ENCODE data around the gene RNF8.
"Not testable (repeated sequence)": the region's sequence is repeated elsewhere in the genome, so short reads cannot be mapped to it uniquely, and the experiment has no call there.

Gene RNF8, protein sequence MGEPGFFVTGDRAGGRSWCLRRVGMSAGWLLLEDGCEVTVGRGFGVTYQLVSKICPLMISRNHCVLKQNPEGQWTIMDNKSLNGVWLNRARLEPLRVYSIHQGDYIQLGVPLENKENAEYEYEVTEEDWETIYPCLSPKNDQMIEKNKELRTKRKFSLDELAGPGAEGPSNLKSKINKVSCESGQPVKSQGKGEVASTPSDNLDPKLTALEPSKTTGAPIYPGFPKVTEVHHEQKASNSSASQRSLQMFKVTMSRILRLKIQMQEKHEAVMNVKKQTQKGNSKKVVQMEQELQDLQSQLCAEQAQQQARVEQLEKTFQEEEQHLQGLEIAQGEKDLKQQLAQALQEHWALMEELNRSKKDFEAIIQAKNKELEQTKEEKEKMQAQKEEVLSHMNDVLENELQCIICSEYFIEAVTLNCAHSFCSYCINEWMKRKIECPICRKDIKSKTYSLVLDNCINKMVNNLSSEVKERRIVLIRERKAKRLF

DNA sequence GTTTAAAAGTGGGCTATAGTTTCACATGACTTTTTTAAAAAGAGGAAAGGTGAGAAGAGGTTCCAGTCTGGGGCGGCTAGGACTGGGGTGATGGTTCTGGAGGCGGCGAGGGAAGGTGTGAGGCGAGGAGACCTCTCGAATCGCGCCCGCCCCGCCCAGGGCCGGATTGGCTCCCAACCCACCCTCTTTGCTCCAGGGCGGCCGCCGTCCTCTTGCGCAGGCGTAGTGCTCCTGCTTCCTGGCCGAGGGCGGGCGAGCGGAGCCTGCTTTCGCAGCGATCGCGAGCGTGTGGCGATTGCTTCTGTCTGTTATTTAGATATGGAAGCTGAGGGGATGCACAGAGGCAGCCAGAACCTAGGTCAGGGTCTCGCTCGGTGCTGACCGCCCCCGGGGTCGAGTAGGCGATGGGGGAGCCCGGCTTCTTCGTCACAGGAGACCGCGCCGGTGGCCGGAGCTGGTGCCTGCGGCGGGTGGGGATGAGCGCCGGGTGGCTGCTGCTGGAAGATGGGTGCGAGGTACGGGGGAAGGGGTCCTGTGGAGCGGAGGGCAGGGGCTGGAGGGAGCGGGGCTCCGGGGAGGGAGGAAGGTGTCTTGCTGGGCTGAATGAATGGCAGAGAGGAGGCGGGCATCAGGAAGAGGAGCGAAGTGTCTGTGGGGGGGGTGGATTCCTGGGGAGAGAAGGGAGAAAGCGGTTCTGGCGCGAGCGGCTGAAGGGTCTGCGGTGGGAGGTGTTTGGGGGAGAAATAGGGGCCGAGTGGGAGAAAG is at the start of gene RNF8:
Gene RNF8 (plus strand): TSS at position 223 of the 765 bp plus-strand sequence. CDS start 182 bp downstream, at position 405.
- DNase-seq, result peak; percentile 26 to 91 (median 80)

DNA sequence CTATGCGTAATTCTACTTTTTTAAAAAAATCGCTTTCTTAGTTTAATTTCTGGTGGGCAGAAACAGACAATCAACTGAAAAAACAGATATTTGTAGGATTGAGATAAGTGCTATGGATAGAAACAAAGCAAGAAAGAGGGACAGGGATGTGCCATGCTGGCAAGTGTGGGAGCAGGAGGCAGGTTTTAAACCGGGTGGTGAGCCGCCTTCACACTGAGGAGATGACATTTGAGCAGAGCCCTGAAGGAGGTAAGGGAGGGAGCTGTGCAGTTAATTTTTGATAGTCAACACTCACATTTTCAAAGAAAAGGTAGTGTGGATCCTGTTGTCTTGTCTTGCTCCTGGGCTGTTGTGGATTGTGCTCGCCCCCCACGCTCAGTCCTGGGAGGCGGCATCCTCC is 49.0 kb upstream of the RNF8 start:
- no peak for DNase-seq

DNA sequence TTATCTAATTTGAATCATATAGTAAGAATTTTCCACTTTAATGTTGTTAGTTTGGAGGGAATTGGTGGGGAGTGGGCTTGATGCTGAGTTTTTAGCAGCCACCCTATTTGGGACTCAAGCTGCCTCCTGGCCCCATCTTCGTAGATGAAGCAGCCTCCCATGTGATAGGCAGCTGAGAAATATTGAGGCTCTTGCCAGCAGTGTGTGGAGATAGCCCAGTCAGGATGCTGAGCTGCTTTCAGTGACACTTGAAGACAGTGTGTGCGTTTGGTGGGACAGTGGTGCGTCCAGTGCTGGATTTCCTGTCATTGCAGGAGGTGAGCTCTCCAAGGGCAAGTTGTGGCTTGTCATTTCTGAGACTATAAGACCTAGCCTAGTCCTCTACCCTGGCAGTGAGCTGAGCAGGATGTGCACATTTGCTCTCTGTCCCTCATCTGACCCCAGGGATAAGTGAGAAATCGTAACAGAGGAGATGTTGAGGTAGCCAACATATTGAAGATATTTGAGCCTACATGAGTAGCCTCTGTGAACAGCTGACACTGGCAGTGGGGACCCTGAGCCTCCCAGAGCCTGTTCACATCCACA is 47.9 kb upstream of the RNF8 start:
- DNase-seq, result no peak

DNA sequence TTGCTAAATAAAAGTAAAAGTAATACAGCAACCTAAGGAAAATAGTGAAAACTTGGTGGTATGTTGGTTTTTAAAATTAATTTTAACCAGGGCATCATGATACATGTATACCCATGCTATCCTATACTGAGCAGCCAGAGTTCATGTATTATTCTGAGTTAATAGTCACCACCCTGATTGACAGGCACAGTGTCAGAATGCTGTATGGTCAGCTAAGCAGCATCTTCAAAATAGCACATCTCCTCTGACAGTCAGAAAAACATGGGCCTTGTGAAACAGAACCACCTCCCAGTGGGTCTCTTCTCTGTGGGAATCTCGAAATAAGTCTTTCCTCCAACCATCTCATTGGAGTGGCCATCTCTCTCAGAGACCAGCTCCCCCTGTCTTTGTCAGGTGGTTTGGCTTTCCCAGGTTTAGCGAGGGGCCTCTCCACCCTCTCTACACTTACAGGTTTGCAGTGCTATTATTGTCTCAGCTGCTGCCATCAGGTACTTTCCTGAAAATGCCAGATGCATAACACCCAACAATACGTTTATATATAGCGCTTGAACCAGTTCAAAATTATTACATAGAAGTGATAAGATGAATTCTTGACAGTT is 47.1 kb upstream of the RNF8 start:
- no peak for DNase-seq

DNA sequence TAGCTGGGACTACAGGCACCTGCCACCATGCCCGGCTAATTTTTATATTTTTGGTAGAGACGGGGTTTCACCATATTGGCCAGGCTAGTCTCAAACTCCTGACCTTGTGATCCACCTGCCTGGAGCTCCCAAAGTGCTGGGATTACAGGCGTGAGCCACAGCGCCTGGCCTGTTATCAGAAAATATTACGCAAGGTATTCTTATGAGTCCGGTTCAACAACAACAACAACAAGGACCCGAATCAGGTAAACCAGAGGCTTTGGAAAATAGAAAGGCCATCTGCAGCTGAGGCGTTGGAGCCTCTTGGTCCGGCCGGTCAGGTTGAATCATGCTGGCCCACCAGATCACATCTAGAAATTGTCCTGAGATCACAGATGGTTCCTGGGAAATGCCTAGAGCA is 46.3 kb upstream of the RNF8 start:
- not testable (repeated sequence) for DNase-seq

DNA sequence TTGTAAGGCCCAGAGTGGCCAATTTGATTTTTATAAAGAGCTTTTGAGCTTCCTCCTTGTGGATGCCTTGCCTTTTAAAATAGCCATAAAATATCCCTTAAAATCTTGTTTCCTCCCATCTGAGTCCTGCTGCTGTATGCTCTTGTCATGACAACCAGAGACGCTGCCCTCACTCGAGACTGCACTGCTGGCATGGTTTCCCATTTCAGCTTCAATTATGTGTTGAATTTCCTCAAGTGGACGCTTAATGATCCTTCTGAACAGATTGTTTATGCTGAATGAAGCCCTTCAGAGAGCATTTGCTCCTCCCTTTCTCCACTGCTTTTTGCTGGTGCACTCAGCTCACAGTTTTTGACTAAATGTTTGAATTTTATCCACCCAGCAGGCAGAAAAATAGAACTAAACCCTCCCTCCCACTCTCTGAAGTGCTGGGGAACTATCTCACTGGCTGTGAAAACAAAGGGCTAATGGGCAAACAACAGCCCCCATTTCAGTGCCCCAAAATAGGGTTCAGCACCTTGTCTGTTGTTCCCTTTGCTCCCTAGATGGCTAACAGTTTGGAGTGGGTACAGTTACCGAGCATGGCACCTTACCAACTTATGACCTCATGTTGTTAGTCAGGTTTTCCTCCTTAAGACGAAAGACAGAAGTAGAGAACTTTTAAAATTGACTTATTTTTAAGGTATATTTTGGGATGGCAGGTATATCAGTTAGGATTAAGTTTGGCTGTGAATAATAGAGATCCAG is 45.5 kb upstream of the RNF8 start:
- DNase-seq, result peak in 8 of 51 donors; percentile 10 to 33 (median 18)

DNA sequence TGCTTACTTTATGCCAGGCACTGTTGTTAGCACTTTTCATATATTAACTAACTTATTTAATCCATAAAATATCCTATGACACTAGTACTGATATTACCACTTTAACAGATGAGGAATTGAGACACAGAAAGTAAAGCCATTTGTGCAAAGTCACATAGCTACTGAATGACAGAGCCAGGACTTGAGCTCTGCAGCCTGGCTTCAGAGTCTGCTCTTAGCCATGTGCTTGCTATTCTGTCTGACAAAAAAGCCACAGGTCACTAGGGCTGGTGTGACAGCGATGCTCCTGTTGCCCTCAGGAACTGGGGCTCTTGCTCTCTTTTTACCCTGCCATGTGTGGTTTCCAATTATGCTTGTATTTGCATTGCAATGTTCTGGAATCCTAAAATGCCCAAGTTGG is 44.7 kb upstream of the RNF8 start:
- no peak for DNase-seq

DNA sequence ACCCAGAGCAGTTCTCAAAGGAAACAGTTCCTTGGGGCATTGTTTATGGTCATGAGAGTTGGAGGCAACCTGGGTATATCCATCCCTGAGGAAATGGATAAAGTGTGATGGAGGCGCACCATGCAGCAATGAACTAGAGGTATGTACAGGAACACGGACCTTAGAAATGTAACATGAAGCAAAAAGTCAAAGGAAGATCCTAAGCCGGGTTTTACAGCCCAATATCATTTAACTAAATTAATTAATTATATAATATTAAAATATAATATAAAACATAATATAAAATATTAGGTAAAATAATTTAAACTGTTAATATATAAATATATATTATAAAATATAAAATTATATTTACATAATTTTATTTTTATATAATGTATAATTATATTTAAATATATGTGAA is 44.1 kb upstream of the RNF8 start:
- DNase-seq, result no peak

DNA sequence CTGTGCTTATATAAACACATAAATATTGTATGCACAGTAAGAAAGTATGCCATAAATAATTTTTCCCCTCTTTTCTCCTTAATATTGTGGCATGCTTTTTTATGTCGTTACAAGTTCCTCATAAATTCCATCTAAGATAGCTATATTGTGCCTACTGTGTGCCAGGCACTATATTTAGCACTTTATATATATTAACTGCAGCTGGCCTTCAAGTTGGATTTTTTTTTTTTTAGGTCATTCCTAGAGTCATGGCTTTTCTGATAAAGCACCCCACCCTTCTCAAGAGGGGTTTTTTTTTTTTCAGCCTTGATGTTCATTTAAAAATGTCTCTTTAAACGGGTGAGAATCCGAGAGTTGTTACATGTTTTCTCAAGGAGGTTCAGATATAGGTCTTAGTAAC is 42.8 kb upstream of the RNF8 start:
- no peak for DNase-seq

DNA sequence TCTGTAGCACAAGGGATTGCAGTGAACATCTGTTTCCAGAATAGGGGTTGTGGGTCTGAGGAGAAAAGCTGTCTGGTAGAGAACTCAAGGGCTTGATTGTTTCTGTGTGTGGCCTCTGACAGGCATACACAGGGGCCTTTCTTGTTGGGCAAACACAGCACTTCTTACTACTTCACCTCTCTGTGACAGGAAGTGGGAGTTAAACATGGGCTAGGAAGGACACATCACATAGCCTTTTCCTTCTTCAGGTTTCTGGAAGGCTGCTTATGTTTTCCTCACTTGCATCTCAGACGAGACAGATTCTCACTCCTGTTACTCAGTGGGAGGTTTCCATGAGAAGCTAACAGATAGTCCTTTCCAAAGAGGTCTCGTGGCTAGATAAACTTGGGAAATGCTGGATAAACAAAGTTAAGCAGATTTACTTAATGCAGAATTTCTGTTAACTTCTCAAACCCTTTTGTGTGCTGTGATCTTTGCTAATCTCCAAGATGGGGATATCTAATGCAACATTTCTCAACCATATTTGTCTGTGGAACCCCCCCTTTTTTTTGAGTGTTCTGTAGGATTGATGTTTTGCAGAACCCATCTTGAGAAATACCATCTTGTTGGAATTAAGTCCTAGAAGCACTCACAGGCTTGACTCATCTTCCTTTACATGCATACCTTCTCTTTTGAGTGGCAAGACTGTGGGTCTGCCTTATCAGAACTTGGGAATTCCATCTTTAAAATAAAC is 41.9 kb upstream of the RNF8 start:
- peak in 1 of 51 donors; percentile 3 for DNase-seq

DNA sequence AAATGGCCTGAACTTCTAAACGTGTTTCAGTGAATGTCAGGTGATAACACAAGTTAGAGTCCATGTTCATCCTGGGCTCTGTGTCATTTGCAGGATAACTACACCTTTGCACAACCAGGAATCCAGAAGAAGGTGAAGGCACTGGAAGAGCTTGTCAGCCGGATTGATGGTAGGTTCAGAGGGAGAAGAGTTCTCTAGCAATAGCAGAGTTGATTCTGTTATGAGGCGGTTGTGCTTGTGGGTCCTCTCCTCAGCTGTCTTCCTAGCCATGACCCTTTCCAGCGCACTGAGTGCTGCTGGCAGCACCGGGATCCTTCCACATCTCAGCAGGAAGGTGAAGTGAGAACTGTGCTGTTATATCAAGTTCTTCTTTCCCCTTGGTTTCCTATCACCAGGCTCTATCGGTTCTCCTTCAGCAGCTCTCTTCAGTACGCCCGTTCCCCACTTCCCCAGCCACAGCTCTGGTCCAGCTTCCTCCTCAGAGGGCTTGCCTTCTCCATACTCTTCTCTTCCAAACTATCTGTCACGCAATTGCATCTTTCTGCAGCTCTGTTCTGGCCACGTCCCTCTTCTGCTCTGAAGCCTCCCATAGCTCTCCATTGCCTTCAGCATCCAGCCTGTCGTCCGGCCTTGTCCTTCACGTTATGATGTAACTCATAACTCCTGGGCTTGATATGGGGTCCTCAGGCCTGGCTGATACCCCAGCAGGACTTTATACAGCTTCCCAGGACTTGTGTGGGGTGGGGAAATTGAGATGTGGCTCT is 39.9 kb upstream of the RNF8 start:
- DNase-seq, result no peak

DNA sequence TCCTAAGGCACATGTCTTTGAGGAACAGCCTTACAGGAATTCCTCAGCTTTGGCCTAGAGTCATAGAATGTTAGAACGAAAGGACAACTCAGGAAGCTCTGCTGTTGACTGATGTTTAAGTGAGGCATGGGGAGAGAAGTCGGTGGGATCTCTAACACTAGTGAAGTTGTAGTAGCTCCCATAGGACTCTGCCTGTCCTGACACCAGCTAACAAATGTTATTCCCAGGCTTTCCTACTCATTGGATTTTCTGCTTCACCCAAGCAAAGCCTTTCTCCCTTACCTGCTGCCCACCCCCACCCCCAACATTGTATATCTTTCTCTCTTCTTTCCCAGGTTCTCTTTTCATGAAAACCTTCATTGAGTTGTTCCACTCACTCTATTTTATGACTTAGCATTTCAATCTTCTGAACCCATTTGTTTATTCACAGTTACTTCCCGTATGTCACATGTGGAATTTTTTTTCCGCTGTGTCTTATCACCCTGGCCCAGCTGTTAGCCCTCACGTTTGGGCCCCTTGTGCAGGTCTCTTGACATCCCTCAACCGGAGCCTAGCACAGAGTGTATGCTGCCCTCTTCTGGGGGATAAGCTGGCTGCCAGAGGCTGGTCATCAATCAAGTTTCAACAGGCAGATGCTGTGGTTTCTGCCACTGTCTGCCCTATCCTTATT is 39.2 kb upstream of the RNF8 start:
- DNase-seq, result peak in 9 of 51 donors; percentile 6 to 37 (median 13)

DNA sequence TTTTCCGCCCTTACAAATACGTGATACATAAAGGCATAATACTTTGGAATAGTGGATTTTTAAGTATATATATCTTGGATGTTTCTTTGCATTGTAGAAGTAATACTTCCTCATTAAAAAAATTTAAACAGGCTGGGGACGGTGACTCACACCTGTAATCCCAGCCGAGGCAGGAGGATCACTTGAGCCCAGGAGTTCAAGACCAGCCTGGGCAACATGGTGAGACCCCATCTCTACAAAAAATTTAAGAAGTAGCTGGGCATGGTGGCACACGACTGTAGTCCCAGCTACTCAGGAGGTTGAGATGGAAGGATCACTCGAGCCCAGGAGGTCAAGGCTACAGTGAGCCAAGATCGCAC is 38.6 kb upstream of the RNF8 start:
- no peak for DNase-seq

DNA sequence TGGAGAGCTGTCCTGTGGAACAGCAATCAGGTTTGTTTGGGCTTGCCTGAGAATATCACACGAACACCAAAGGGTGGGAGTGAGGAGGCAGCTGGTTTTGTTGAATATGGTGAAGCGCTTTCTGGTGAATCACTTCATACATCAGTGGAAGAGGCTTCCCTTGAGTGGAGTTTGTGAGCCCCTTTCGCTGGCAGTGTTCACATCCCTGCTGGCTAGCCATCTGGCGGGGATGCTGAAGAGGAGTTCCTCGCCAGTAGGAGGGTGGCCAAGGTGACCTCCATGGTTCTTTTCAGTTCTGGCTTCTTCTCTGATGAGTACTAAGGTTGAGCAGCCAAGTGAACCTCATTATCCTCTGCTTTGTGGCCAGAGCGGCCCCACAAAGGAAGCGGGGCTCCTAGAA is 37.7 kb upstream of the RNF8 start:
- DNase-seq, result peak in 1 of 51 donors; percentile 54

DNA sequence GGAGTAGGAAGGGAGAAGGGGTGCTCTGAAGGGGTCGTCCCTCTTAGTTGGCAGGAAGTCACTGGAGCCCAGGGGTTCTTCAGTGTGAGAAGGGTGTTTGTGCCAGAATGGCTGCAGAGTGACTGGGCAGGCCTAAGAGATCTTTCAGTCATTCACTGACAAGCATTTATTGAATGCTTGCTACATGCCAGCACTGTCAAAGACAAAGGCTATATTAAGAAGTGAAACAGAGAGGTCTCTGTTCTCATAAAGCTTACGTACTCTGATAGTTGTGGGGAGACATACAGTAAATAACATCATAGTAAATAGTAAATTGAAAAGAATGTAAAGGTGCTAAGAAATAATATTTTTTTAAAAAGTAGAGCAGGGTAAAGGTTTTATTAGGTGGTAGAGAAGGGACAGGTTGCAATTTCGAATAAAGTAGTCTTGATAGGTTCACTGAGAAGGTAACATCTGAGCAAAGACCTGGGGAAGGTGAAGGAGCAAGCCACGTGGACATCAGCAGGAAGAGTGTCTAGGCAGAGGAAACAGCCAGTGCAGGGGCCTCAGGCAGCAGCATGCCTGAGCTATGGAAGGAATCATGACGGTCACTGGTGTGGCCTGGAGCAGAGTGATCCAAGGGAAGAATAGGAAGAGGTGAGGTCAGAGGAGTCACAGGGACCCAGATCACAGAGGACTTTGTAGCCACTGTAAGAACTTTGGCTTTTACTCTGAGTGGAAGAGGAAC is 36.3 kb upstream of the RNF8 start:
- DNase-seq, result no peak

DNA sequence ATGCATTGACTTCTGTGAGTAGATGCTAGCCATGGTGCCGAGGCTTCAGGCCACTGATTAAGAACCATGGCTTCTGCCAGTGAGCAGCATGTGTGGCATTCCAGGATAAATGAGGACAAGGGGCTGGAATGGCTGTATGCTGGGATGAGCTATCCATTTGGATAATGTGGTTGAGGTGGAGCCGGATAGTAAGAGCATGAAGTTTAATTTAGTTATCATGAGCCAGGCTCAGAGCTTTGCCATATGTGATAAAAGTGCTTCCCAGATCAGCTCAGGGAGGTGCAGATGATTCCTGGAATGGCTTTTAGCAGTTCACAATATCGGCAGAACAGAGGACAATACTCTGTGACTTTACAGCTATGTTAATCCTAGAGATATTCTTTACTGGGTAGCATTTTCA is 34.6 kb upstream of the RNF8 start:
- DNase-seq, result no peak

DNA sequence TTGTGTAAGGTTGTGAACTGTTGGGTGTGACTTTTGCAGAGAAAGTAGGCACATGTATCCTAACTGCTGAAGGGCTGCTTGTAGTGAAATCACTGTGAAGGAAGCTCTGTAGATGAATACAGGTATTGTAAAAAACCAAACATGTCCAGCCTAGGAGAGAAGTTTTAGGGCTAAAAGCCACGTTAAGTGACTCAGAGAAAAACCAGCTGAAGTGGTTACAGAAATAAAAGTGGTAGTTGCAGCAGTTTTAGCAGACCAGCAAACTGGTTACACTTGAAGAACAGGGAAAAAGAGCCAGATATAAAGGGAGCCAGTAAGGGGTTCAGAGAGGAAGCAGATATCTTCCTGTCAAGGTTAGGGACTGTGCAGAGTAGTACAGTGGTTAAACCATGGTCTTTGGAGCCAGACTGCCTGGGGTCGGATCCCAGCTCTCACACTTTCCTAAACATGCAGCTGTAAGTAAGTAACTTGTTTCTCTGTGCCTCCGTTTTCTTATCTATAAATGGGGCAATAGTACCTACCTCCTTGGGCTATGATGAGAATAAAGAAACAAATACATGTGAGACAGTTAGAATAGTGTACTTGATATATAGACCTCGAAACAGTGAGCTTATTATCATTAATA is 33.8 kb upstream of the RNF8 start:
- no peak for DNase-seq

DNA sequence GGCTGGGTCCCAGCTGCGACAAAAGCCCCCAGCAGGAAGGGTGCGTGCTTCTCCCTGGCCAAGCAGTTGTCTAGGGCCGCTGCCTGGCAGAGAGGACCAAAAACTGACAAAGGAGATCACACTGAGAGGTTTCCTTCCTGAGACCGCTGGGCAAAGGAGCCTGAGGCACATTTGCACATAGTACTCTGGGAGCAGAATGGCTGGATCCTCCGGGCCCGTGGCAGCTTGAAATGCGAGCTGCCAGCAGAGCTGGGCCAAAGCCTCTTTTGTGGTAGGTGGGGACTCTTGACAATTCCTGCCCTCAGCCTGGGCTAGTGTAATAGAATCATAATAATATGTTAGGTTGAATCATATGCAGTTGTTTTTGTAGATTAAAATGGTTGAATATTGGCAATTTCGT is 33.1 kb upstream of the RNF8 start:
- DNase-seq, result no peak

All from hypothalamus (tissue), 51 donors.